ENCODE results near the gene TSFM.

Gene TSFM

GRCh38 chr12:57826966-57827365 is 44.4 kb downstream of the TSFM start:
- H3K4me3 ChIP-seq (ENCODE audit: control insufficient read depth, low read depth, low read length) = no peak overlapping the region
- TF ChIP-seq CTCF (IDR thresholded peaks at IDR 0.05; ENCODE audit: control insufficient read depth, insufficient read depth, low read depth, low read length, missing control alignments) = no peak
- DNase-seq (ENCODE audit: low read depth) = no peak

- TF ChIP-seq CTCF (IDR thresholded peaks at IDR 0.05; ENCODE audit: control insufficient read depth, insufficient read depth, low read depth, low read length, missing control alignments) = no peak
- no peak overlapping the region for H3K4me3 ChIP-seq (ENCODE audit: control insufficient read depth, low read depth, low read length)
- DNase-seq (ENCODE audit: low read depth) = no peak
Measured at GRCh38 chr12:57829025-57829777, 46.6 kb downstream of the TSFM start.

- H3K4me3 ChIP-seq (ENCODE audit: control insufficient read depth, low read depth, low read length) = no peak overlapping the region
- no peak for TF ChIP-seq CTCF (IDR thresholded peaks at IDR 0.05; ENCODE audit: control insufficient read depth, insufficient read depth, low read depth, low read length, missing control alignments)
- no peak for DNase-seq (ENCODE audit: low read depth)
Measured at GRCh38 chr12:57830393-57830792, 47.8 kb downstream of the TSFM start.

- H3K4me3 ChIP-seq (ENCODE audit: control insufficient read depth, low read depth, low read length) = no peak overlapping the region
- DNase-seq (ENCODE audit: low read depth) = no peak
Measured at GRCh38 chr12:57832966-57833365, 50.4 kb downstream of the TSFM start.

GRCh38 chr12:57833672-57834071 is 51.1 kb downstream of the TSFM start:
- no peak overlapping the region for H3K4me3 ChIP-seq (ENCODE audit: control insufficient read depth, low read depth, low read length)
- TF ChIP-seq CTCF (IDR thresholded peaks at IDR 0.05; ENCODE audit: control insufficient read depth, insufficient read depth, low read depth, low read length, missing control alignments) = no peak
- no peak for DNase-seq (ENCODE audit: low read depth)

More at GRCh38 chr12:57832966-57833365, 50.4 kb downstream of the TSFM start:
- TF ChIP-seq CTCF (IDR thresholded peaks at IDR 0.05; ENCODE audit: control insufficient read depth, insufficient read depth, low read depth, low read length, missing control alignments) = no peak

GRCh38 chr12:57834086-57834876 is 51.7 kb downstream of the TSFM start:
- no peak overlapping the region for H3K4me3 ChIP-seq (ENCODE audit: control insufficient read depth, low read depth, low read length)
- DNase-seq (ENCODE audit: low read depth) = no peak
- TF ChIP-seq CTCF (IDR thresholded peaks at IDR 0.05; ENCODE audit: control insufficient read depth, insufficient read depth, low read depth, low read length, missing control alignments) = no peak
